PC-3 (cell line): ENCODE measurements around the gene DPH1. TPM values are rescaled to one million over a fixed set of nuclear protein-coding genes. Genes with fewer than 3 reads are reported as not detected.

Experiments used
- ATAC-seq: fragments of 200-7000 bp; cut with Tn5 transposase; 2 replicates; pipeline ENCODE4 v1.9.1; 2020; ENCODE audit warnings: mild to moderate bottlenecking, moderate library complexity
- BruUV-seq: library from RNA; stranded (reverse); fragments of 400-500 nt; replicated peaks from 2 replicates; lab custom pipeline; 2021; lab: Mats Ljungman, UMichigan
- CTCF ChIA-PET: fragments of 300-600 bp; sonication (Branson Sonifier 250); formaldehyde crosslinking; loops from one replicate; lab custom pipeline; 2022; ENCODE audit warnings: antibody characterized with exemption; lab: Charles Lee
- POLR2A ChIA-PET: fragments of 300-600 bp; sonication (Branson Sonifier 250); formaldehyde crosslinking; loops from one replicate; lab custom pipeline; 2022; ENCODE audit warnings: antibody characterized with exemption; ENCODE audit not compliant: unreplicated experiment; lab: Charles Lee
- DNase-seq: peaks from one replicate; pipeline ENCODE4 v3.0.0-alpha.2; 2015
- H2AFZ ChIP-seq: fragments of 300-600 bp; sonication (generic); 2 replicates; pipeline ENCODE4 v1.6.0; 2016; ENCODE audit warnings: antibody characterized with exemption, low read length
- H3F3A ChIP-seq: fragments of 300-600 bp; sonication (generic); one replicate; pipeline ENCODE4 v1.6.0; 2017; ENCODE audit warnings: antibody characterized with exemption, low read length, control low read depth, mild to moderate bottlenecking; ENCODE audit not compliant: unreplicated experiment
- H3K27ac ChIP-seq: fragments of 300-600 bp; sonication (generic); 2 replicates; pipeline ENCODE4 v1.5.1; 2016; ENCODE audit warnings: mild to moderate bottlenecking, low read length
- H3K27me3 ChIP-seq: fragments of 300-600 bp; sonication (generic); 2 replicates; pipeline ENCODE4 v1.6.1; 2016; ENCODE audit warnings: low read length, mixed read lengths
- H3K36me3 ChIP-seq: fragments of 300-600 bp; sonication (generic); 2 replicates; pipeline ENCODE4 v1.6.1; 2016; ENCODE audit warnings: low read depth, mixed run types, low read length, mixed read lengths
- H3K4me1 ChIP-seq: fragments of 300-600 bp; sonication (generic); 2 replicates; pipeline ENCODE4 v1.5.1; 2016; ENCODE audit warnings: low read length; ENCODE audit not compliant: insufficient read depth
- H3K4me2 ChIP-seq: fragments of 300-600 bp; sonication (generic); 2 replicates; pipeline ENCODE4 v1.6.0; 2016; ENCODE audit warnings: low read length
- H3K4me3 ChIP-seq: fragments of 300-600 bp; sonication (generic); 2 replicates; pipeline ENCODE4 v1.5.1; 2016; ENCODE audit warnings: mild to moderate bottlenecking, low read length, mixed read lengths
- H3K79me2 ChIP-seq: fragments of 300-600 bp; sonication (generic); 2 replicates; pipeline ENCODE4 v1.6.1; 2017; ENCODE audit warnings: low read length, mixed read lengths
- H3K9ac ChIP-seq: fragments of 300-600 bp; sonication (generic); 2 replicates; pipeline ENCODE4 v1.6.0; 2016; ENCODE audit warnings: mild to moderate bottlenecking, low read length
- H3K9me2 ChIP-seq: fragments of 300-600 bp; sonication (generic); replicated peaks from 2 replicates; pipeline ENCODE4 v1.6.1; 2016; ENCODE audit warnings: mixed run types, low read length, mixed read lengths
- H3K9me3 ChIP-seq: fragments of 300-600 bp; sonication (generic); 2 replicates; pipeline ENCODE4 v1.6.1; 2016; ENCODE audit warnings: low read length, mixed read lengths
- H4K20me1 ChIP-seq: fragments of 300-600 bp; sonication (generic); 2 replicates; pipeline ENCODE4 v1.6.1; 2016; ENCODE audit warnings: low read length, mixed read lengths
- EZH2 ChIP-seq: fragments of 300-600 bp; sonication (generic); IDR thresholded peaks from one replicate; pipeline ENCODE4 v1.6.1; 2017; ENCODE audit warnings: antibody characterized with exemption, mild to moderate bottlenecking, low read length; ENCODE audit not compliant: unreplicated experiment
- EZH2phosphoT487 ChIP-seq: fragments of 300-600 bp; sonication (generic); IDR thresholded peaks from 2 replicates; pipeline ENCODE4 v1.6.1; 2018; ENCODE audit warnings: mild to moderate bottlenecking, antibody characterized with exemption, low read length, borderline replicate concordance
- intact Hi-C: fragments of 100-400 bp; cut with micrococcal nuclease; formaldehyde crosslinking; loops from 2 replicates; pipeline ENCODE4 v1.9.0; 2023
- total RNA-seq: library from RNA; depleted of rRNA; stranded (reverse); fragments of >200 nt; gene quantifications from 2 replicates; pipeline ENCODE4 v1.2.3, GENCODE V29; 2014
- TF ChIP-seq, protein P1 (sequence below): fragments of 300-600 bp; sonication (generic); conservative IDR thresholded peaks from 2 replicates; pipeline ENCODE4 v1.5.1; 2017; ENCODE audit warnings: antibody characterized with exemption, low read depth, mild to moderate bottlenecking, low read length

Gene DPH1
- total RNA-seq, 1 experiment from 2014 or later: 47.9 TPM

DNA sequence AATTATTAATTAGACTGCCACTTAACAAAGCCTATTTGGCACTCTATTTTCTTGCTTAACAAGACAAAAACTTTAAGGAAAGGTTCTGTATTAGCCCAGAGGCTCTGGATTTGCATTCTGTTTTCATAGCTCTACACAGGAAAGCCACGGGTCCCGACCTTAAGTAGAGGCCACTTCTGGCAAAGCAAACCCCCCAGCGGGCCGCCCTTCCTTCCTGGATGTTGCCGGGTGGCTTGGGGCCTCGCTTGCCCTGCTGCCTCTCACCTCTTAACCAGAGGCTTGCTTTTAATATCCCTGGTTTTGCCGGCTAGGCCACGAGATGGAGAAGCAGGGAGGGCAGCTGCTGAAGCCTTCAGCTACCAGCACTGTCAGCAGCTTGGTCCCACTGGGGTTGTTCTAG is 9.2 kb upstream of the DPH1 start:
- Histone ChIP-seq H3K9me3 (no peaks in the 10 kb centered on the region), H3K4me2 (no peak overlapping the region), H3K4me3 (no peak overlapping the region), H3F3A (no peaks in the 10 kb centered on the region), H3K36me3 (no peaks in the 10 kb centered on the region), H3K79me2 (peaks cover 51% of the 10 kb centered on the region), H3K9me2 (no peaks in the 10 kb centered on the region), H4K20me1 (no peaks in the 10 kb centered on the region), H3K4me1 (no peaks in the 10 kb centered on the region), H2AFZ (no peak overlapping the region), H3K27ac (no peak overlapping the region), H3K9ac (no peak overlapping the region), H3K27me3 (no peaks in the 10 kb centered on the region)
- intact Hi-C loops: no loop called here
- ATAC-seq: no peak
- no peak for DNase-seq
- TF ChIP-seq EZH2phosphoT487: no peak
- TF ChIP-seq EZH2: no peak
- TF ChIP-seq, protein P1, sequence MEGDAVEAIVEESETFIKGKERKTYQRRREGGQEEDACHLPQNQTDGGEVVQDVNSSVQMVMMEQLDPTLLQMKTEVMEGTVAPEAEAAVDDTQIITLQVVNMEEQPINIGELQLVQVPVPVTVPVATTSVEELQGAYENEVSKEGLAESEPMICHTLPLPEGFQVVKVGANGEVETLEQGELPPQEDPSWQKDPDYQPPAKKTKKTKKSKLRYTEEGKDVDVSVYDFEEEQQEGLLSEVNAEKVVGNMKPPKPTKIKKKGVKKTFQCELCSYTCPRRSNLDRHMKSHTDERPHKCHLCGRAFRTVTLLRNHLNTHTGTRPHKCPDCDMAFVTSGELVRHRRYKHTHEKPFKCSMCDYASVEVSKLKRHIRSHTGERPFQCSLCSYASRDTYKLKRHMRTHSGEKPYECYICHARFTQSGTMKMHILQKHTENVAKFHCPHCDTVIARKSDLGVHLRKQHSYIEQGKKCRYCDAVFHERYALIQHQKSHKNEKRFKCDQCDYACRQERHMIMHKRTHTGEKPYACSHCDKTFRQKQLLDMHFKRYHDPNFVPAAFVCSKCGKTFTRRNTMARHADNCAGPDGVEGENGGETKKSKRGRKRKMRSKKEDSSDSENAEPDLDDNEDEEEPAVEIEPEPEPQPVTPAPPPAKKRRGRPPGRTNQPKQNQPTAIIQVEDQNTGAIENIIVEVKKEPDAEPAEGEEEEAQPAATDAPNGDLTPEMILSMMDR: no peak
- POLR2A ChIA-PET: no interaction called here
- CTCF ChIA-PET: no interaction called here
- no TSS peak for BruUV-seq

DNA sequence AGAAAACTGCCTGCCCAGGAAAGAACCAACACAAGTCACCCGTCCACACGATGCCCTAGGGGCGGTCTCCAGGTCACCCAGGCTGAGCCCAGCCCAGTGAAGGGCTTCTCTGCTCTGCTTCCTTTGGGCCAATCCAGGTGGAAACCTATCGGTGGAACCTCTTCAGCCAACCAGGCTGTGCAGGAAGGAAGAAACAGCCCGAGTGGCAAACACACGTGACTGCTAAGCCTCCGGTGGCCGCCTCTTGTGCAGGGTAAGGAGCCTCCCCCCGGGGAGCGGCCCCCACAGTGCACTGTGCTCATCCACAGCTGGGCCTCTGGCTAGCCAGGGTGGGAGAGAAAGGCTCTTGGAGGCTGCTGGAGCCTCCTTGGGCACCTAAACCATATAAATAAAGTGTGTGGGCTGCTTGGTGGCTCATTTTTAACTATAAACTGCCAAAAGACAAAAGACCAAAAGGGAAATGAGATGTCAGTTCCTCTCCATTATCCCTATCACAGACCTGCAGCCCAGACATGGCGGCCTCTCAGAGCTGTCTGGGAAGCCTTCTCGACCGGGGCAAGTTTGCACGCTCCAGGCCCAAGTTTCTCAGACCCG is 7.2 kb upstream of the DPH1 start:
- POLR2A ChIA-PET: interaction anchor here (0.5 kb wide), 1 partner anchor 183 kb away, joined by 18 read pairs; no protein-coding TSS in a partner anchor
- DNase-seq: no peak
- Histone ChIP-seq H3K4me1 (no peaks in the 10 kb centered on the region), H3K9ac (no peak overlapping the region), H3K27me3 (no peaks in the 10 kb centered on the region), H3K9me2 (no peaks in the 10 kb centered on the region), H3K9me3 (no peaks in the 10 kb centered on the region), H4K20me1 (no peaks in the 10 kb centered on the region), H3K79me2 (peaks cover 46% of the 10 kb centered on the region), H3K27ac (no peak overlapping the region), H3K36me3 (no peaks in the 10 kb centered on the region), H2AFZ (no peak overlapping the region), H3K4me3 (no peak overlapping the region), H3K4me2 (no peak overlapping the region), H3F3A (no peaks in the 10 kb centered on the region)
- no TSS peak for BruUV-seq
- no peak for ATAC-seq
- CTCF ChIA-PET: no interaction called here
- intact Hi-C loops: no loop called here
- no peak for TF ChIP-seq EZH2phosphoT487
- no peak for TF ChIP-seq EZH2
- TF ChIP-seq, protein P1: no peak

DNA sequence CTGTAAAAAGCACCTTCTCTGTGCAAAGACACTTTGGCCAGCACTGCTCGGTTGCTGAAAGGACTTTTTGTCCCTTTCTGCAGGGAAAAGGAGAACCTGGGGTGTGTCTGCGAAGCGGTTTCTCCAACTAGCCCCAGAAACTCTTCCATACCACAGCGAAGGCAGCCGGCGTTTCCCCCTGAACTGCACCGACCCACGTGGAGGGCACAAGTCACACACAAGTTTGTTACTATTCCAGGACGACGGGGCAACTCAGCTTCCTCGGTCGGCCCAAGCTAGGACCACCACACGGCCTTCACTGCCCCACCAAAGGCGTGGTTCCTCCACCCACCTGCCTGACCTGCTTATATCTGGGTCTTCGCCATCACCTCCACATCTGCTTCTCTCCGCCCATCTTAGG is 6.7 kb upstream of the DPH1 start:
- ATAC-seq: no peak
- no peak overlapping the region for H3K4me2 ChIP-seq
- H3K27ac ChIP-seq: no peak overlapping the region
- H4K20me1 ChIP-seq: no peaks in the 10 kb centered on the region
- CTCF ChIA-PET: interaction anchor here (0.8 kb wide), 1 partner anchor 114 kb away, joined by 3 read pairs; no protein-coding TSS in a partner anchor
- no TSS peak for BruUV-seq
- intact Hi-C loops: no loop called here
- peaks cover 42% of the 10 kb centered on the region for H3K79me2 ChIP-seq
- no peaks in the 10 kb centered on the region for H3K36me3 ChIP-seq
- no peak overlapping the region for H2AFZ ChIP-seq
- POLR2A ChIA-PET: interaction anchor here (0.5 kb wide), 1 partner anchor 184 kb away, joined by 18 read pairs; no protein-coding TSS in a partner anchor
- H3K4me1 ChIP-seq: no peaks in the 10 kb centered on the region
- no peak for DNase-seq
- H3K9ac ChIP-seq: no peak overlapping the region
- no peak overlapping the region for H3K4me3 ChIP-seq
- no peak for TF ChIP-seq EZH2
- TF ChIP-seq, protein P1: no peak
- TF ChIP-seq EZH2phosphoT487: no peak
- no peaks in the 10 kb centered on the region for H3K9me2 ChIP-seq
- no peaks in the 10 kb centered on the region for H3K9me3 ChIP-seq
- H3K27me3 ChIP-seq: no peaks in the 10 kb centered on the region
- no peaks in the 10 kb centered on the region for H3F3A ChIP-seq
